Breast epithelium (tissue), 4 donors: ENCODE data around the gene COL4A2. TPM values are rescaled to one million over a fixed set of nuclear protein-coding genes. Genes with fewer than 3 reads are reported as not detected.

Source experiments
- DNase-seq, 2 donors: peaks; one replicate each; pipeline ENCODE4 v3.0.0-alpha.2; 2019; ENCODE audit warnings: low spot score in 2 of 2
- H3K27ac ChIP-seq, 2 donors: fragments of 200-600 bp; sonication (generic) in 1 of 2; one replicate each; pipeline ENCODE4 v1.5.1; 2016 to 2019; ENCODE audit warnings: mild to moderate bottlenecking in 1 of 2
- H3K27me3 ChIP-seq, 2 donors: fragments of 200-600 bp; sonication (generic) in 1 of 2; one replicate each; pipeline versions ENCODE4 v1.5.1 to v1.6.0; 2017 to 2019; ENCODE audit warnings: control low read depth in 1 of 2, mild to moderate bottlenecking in 1 of 2
- H3K36me3 ChIP-seq: fragments of 200-600 bp; one replicate; pipeline ENCODE4 v1.5.1; 2019
- H3K4me1 ChIP-seq, 2 donors: fragments of 200-600 bp; sonication (generic); one replicate each; pipeline ENCODE4 v1.5.1; 2016 to 2019; ENCODE audit warnings: control low read depth in 1 of 2
- H3K4me3 ChIP-seq, 3 donors: fragments of 200-600 bp; sonication (generic); 1 replicate in 2 of 3; 2 replicates in 1 of 3; pipeline ENCODE4 v1.5.1; 2016 to 2019; ENCODE audit warnings: mild to moderate bottlenecking in 3 of 3, moderate library complexity in 2 of 3
- H3K9me3 ChIP-seq, 2 donors: fragments of 200-600 bp; sonication (generic) in 1 of 2; one replicate each; pipeline ENCODE4 v1.5.1; 2016 to 2019; ENCODE audit warnings: control low read depth in 1 of 2
- POLR2A ChIP-seq: fragments of 450-650 bp; IDR thresholded peaks from one replicate; pipeline ENCODE4 v1.6.1; 2016; ENCODE audit warnings: antibody characterized with exemption, mild to moderate bottlenecking, moderate library complexity
- POLR2AphosphoS5 ChIP-seq, 3 donors: sonication (generic); formaldehyde crosslinking; IDR thresholded peaks; one replicate each; pipeline ENCODE4 v1.6.1; 2017; ENCODE audit warnings: antibody characterized with exemption in 3 of 3
- intact Hi-C: fragments of 100-400 bp; cut with DNase I; formaldehyde crosslinking; loops from one replicate; pipeline ENCODE4 v1.15.1; 2023; ENCODE audit warnings: low total_unique reads
- total RNA-seq, 3 donors: library from RNA; depleted of rRNA; stranded (reverse); fragments of >200 nt; gene quantifications; one replicate each; pipeline ENCODE4 v1.1.0, GENCODE V29; 2016
- TF ChIP-seq, protein P1 (sequence below), 3 donors: fragments of 450-650 bp; IDR thresholded peaks; one replicate each; pipeline ENCODE4 v1.5.1; 2016 to 2017; ENCODE audit warnings: antibody characterized with exemption in 3 of 3, mild to moderate bottlenecking in 3 of 3, moderate library complexity in 3 of 3

The COL4A2 gene
- total RNA-seq, 3 donors from 2014 or later: 107 to 841 (median 307) TPM

DNA sequence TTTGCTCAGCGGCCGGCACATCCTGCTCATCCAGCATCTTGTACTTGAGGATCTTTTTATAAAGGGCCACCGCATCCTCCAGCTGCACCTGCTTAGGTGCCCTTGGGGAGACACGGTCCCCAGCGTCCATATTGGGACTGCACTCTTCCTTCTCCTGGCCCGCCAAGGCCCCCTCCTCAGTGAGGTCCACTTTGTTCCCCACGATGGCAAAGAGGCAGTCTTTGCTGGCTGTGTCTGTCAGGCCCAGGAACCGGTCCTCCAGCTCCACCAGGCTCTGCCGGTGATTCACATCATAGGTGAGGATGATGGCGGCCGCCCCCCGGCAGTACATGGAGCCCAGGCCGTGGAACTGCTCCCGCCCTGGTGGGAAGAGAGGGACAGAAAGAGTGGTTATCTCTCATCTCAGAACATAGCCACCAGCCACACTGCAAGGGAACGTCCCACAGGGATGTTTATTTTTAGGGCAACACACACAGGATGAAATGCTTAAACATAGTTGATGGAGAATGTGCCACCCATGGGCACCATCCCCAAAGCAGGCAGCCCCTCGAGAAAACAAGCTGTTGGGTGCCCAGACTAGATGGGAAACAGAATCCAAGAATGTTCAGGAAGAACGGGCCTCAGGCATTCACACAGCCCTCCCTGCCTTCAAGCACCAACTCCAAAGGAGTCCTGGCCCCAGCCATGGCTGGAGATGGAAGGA lies 216.9 kb downstream of the COL4A2 start:
- DNase-seq: no peak
- Histone ChIP-seq H3K4me1 (peaks cover 4 to 12% of the 10 kb centered on the region in 2 donors), H3K27ac (peak overlapping the region; percentile 61 to 82), H3K27me3 (no peaks in the 10 kb centered on the region), H3K4me3 (peak overlapping the region in 1 of 3 donors; percentile 49), H3K9me3 (no peaks in the 10 kb centered on the region), H3K36me3 (no peaks in the 10 kb centered on the region)
- TF ChIP-seq POLR2AphosphoS5 (IDR thresholded peaks at IDR 0.05) (no peak), POLR2A (no peak)
- TF ChIP-seq, protein P1, sequence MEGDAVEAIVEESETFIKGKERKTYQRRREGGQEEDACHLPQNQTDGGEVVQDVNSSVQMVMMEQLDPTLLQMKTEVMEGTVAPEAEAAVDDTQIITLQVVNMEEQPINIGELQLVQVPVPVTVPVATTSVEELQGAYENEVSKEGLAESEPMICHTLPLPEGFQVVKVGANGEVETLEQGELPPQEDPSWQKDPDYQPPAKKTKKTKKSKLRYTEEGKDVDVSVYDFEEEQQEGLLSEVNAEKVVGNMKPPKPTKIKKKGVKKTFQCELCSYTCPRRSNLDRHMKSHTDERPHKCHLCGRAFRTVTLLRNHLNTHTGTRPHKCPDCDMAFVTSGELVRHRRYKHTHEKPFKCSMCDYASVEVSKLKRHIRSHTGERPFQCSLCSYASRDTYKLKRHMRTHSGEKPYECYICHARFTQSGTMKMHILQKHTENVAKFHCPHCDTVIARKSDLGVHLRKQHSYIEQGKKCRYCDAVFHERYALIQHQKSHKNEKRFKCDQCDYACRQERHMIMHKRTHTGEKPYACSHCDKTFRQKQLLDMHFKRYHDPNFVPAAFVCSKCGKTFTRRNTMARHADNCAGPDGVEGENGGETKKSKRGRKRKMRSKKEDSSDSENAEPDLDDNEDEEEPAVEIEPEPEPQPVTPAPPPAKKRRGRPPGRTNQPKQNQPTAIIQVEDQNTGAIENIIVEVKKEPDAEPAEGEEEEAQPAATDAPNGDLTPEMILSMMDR (IDR thresholded peaks at IDR 0.05): no peak
- intact Hi-C loops: no loop called here

DNA sequence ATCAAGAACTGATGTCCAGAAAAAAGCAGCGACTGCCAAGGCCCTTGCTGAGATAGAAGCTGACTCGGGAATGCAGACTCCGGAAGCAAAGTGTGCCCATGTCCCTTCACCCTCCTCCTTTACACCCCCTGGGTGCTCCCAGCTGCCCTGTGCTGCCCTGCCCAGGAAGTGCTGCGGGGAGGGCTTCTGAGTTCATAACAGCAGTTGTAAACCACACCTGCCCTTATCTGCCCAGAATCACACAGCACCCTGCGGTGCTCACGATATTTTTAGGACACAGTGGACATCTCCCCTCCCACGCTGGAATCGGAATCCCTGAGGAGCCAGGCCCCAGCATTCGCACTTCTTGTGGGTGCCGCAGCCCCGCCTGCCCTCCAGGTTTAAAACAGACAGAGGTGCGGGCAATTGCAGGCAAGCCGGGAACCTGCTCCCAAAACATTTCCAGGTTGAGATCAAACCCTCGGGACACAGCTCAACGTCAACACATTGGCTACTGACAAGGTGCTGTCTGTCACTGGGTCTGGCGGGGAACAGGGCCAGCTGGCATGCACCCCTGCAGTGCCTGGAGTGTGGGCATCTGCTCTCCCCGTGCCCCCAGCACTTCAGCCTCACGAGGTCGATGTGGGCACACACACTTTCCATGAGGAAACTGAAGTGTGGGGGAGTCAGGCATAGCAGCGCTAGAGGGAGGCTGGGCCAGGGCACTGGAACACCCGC lies 217.6 kb downstream of the COL4A2 start:
- TF ChIP-seq POLR2AphosphoS5 (IDR thresholded peaks at IDR 0.05) (no peak), POLR2A (no peak)
- TF ChIP-seq, protein P1 (IDR thresholded peaks at IDR 0.05): no peak
- DNase-seq: peak in 1 of 2 donors; percentile 59
- H3K27ac ChIP-seq: peak overlapping the region; percentile 61 to 82
- H3K27me3 ChIP-seq: no peaks in the 10 kb centered on the region
- peaks cover 4 to 12% of the 10 kb centered on the region in 2 donors for H3K4me1 ChIP-seq
- H3K4me3 ChIP-seq: peak overlapping the region in 1 of 3 donors; percentile 49
- intact Hi-C loops: no loop called here
- H3K9me3 ChIP-seq: no peaks in the 10 kb centered on the region
- H3K36me3 ChIP-seq: no peaks in the 10 kb centered on the region

DNA sequence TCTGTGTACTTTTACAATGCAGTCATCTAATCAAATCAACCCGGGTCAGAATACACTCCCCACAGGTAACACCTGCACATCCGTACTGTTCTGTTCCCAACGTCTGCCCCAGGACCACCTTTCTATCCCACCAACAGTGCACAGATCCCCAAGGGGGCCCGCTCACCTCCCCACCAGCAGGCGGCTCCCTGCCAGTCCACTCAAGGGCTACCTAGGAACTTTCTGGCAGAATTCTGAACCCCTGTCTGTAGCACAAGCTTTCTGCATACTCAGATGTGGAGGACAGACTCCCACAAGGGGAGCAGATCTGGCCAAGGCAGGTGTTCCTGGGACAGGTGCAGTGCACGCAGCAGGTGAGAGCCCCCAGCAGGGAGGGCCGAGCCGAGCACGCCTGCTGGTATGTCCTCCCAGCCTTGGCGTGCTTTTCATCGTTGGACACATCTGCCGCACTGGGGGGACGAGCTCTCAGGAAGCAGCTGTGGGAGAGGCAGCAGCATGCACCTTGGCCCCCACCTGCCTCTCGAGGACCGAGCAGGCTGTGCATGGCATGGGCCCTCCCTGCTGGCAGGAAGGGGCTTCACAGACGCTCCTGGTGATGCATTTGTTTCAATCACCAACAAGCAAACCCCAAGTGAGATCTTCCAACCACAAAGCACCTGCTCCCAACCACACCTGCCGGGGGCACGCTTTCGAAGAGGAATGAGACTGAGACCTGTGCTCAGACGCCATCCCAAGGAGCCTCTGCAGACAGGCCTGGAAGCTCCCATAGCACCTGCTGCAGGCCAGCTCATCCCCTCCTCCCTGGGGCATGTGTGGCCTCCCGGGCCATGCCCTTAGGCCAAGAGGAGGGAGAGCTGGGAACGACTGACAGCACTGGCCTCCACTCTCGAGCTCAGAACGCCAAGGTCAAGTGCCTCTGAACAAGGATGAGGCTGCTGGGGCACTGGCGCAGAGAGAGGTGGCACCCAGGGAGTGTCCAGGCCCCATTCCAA lies 218.5 kb downstream of the COL4A2 start:
- Histone ChIP-seq H3K9me3 (no peaks in the 10 kb centered on the region), H3K4me1 (peaks cover 4 to 12% of the 10 kb centered on the region in 2 donors), H3K36me3 (no peaks in the 10 kb centered on the region), H3K27ac (peak overlapping the region in 1 of 2 donors; percentile 82), H3K27me3 (no peaks in the 10 kb centered on the region), H3K4me3 (no peak overlapping the region)
- TF ChIP-seq POLR2AphosphoS5 (IDR thresholded peaks at IDR 0.05): no peak
- TF ChIP-seq, protein P1 (IDR thresholded peaks at IDR 0.05): no peak
- no peak for TF ChIP-seq POLR2A
- intact Hi-C loops: no loop called here
- no peak for DNase-seq

DNA sequence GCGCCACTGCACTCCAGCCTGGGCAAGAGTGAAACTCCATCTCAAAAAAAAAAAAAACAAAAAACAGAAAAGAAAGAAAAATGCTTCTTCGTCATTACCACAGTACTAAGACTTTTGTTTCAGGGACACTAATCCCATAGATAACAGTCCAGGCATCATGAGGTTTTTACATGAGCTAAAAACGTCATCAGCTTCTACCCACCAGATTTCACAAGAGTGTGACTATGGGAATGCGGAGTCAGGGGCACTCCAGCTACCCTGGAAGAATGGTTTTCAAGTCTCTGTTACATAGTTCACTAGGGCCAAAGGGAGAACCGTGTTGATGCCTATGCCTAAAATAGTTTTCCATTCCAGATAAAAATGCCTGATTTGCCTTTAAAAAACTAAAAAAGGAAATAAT lies 221.3 kb downstream of the COL4A2 start:
- no peaks in the 10 kb centered on the region for H3K36me3 ChIP-seq
- H3K27me3 ChIP-seq: no peaks in the 10 kb centered on the region
- intact Hi-C loops: no loop called here
- H3K27ac ChIP-seq: peak overlapping the region; percentile 79 to 82
- DNase-seq: no peak
- H3K4me1 ChIP-seq: peaks cover 4 to 12% of the 10 kb centered on the region in 2 donors
- no peaks in the 10 kb centered on the region for H3K9me3 ChIP-seq
- TF ChIP-seq, protein P1 (IDR thresholded peaks at IDR 0.05): no peak
- no peak for TF ChIP-seq POLR2A
- TF ChIP-seq POLR2AphosphoS5 (IDR thresholded peaks at IDR 0.05): no peak
- H3K4me3 ChIP-seq: no peak overlapping the region
